A549 (cell line): ENCODE data around the gene GOLGA2. TPM values are rescaled to one million over a fixed set of nuclear protein-coding genes. Genes with fewer than 3 reads are reported as not detected.
A peak's percentile ranks its signal among the peaks of the same experiment; 100 is the strongest.
"Not testable (repeated sequence)": the region's sequence is repeated elsewhere in the genome, so short reads cannot be mapped to it uniquely, and the experiment has no call there.

Source experiments
- ATAC-seq, 2 experiments: fragments of 200-7000 bp in 1 of 2; fragments of >200 bp in 1 of 2; cut with Nextera tagmentation in 1 of 2; cut with Tn5 transposase in 1 of 2; 3 replicates each; pipeline versions ENCODE4 v1.8.0 to v1.9.1; 2018 to 2020; ENCODE audit warnings: mild to moderate bottlenecking in 1 of 2, moderate library complexity in 1 of 2
- CTCF ChIA-PET: fragments of 300-600 bp; sonication (Branson Sonifier 250); formaldehyde crosslinking; extraction: SDS; loops from one replicate; lab custom pipeline; 2021; ENCODE audit warnings: antibody characterized with exemption, inconsistent platforms; lab: Yijun Ruan, JAX
- POLR2A ChIA-PET: fragments of 350-600 bp; formaldehyde crosslinking; extraction: SDS; loops from one replicate; lab custom pipeline; 2021; ENCODE audit warnings: antibody characterized with exemption, inconsistent platforms; lab: Yijun Ruan, JAX
- DNase-seq, 2 experiments: peaks; one replicate each; pipeline versions ENCODE4 v3.0.0 to v3.0.0-alpha.2; 2011 to 2016; ENCODE audit warnings: low read depth in 1 of 2, low spot score in 1 of 2
- FAIRE-seq: peaks from 2 replicates; lab custom pipeline; 2011; peaks lifted over from hg19 to GRCh38; lab: Jason Lieb, UNC
- H3K27ac ChIP-seq, 2 experiments: fragments of >200 bp; sonication (Bioruptor Twin); formaldehyde crosslinking; 3 replicates each; pipeline ENCODE4 v1.5.1; 2016 to 2017
- H3K4me1 ChIP-seq: fragments of >200 bp; sonication (Bioruptor Twin); formaldehyde crosslinking; 3 replicates; pipeline ENCODE4 v1.6.1; 2016
- H3K4me2 ChIP-seq: fragments of >200 bp; sonication (Bioruptor Twin); formaldehyde crosslinking; 3 replicates; pipeline ENCODE4 v1.6.1; 2016
- H3K4me3 ChIP-seq: fragments of >200 bp; sonication (Bioruptor Twin); formaldehyde crosslinking; 3 replicates; pipeline ENCODE4 v1.5.1; 2016
- H3K9me3 ChIP-seq: fragments of >200 bp; sonication (Bioruptor Twin); formaldehyde crosslinking; 3 replicates; pipeline ENCODE4 v1.6.1; 2016
- CBX2 ChIP-seq: fragments of 200-600 bp; sonication (generic); IDR thresholded peaks from 2 replicates; pipeline ENCODE4 v1.6.1; 2016; ENCODE audit warnings: low read depth, mild to moderate bottlenecking, borderline replicate concordance
- CEBPB ChIP-seq, 2 experiments: fragments of >200 bp in 1 of 2; sonication (Bioruptor Twin) in 1 of 2; formaldehyde crosslinking in 1 of 2; IDR thresholded peaks; 2 replicates each; pipeline ENCODE4 v1.6.1; 2012 to 2016
- ESRRA ChIP-seq: fragments of 150-350 bp; IDR thresholded peaks from 2 replicates; pipeline ENCODE4 v1.6.1; 2014; ENCODE audit warnings: mild to moderate bottlenecking, low read length, borderline replicate concordance
- JUN ChIP-seq, 2 experiments: fragments of >200 bp; sonication (Bioruptor Twin); formaldehyde crosslinking; IDR thresholded peaks; 2 replicates in 1 of 2; 3 replicates in 1 of 2; pipeline ENCODE4 v1.6.1; 2016 to 2017
- KDM5A ChIP-seq: fragments of 200-600 bp; sonication (generic); IDR thresholded peaks from 2 replicates; pipeline ENCODE4 v1.6.1; 2016; ENCODE audit warnings: antibody characterized with exemption, mild to moderate bottlenecking
- MAZ ChIP-seq: fragments of 150-350 bp; IDR thresholded peaks from 2 replicates; pipeline ENCODE4 v1.6.1; 2014; ENCODE audit warnings: antibody characterized with exemption, low read depth, low read length, borderline replicate concordance
- PHF8 ChIP-seq: fragments of 200-600 bp; sonication (generic); IDR thresholded peaks from 2 replicates; pipeline ENCODE4 v1.6.1; 2016; ENCODE audit warnings: low read depth, mild to moderate bottlenecking, antibody characterized with exemption, moderate library complexity, borderline replicate concordance
- POLR2A ChIP-seq: IDR thresholded peaks from 2 replicates; pipeline ENCODE4 v1.6.1; 2012; ENCODE audit warnings: mild to moderate bottlenecking, low read length
- WGBS: methylation state at CpG from one replicate; pipeline ENCODE4 v1.1.6; 2017; ENCODE audit errors: missing lambda C conversion rate; 5-methylcytosine and 5-hydroxymethylcytosine counted together
- polyA plus RNA-seq, 4 experiments: library from polyadenylated mRNA; depleted of rRNA in 3 of 4; stranded (reverse); fragments of >200 nt; fragmentation: RNase III in 1 of 4; extraction: RNeasy Plus Mini Kit Qiagen cat#74134 plus additional on column Dnase treatment in 1 of 4; gene quantifications; 2 replicates in 3 of 4; 3 replicates in 1 of 4; pipeline ENCODE4 v1.2.3, GENCODE V29; 2011 to 2017
- TF ChIP-seq, protein P1 (sequence below): fragments of 450-650 bp; IDR thresholded peaks from 2 replicates; pipeline ENCODE4 v1.6.1; 2014; ENCODE audit warnings: antibody characterized with exemption
- TF ChIP-seq, protein P2 (sequence below): fragments of >200 bp; sonication (Bioruptor Twin); formaldehyde crosslinking; IDR thresholded peaks from 3 replicates; pipeline ENCODE4 v1.6.1; 2016
- TF ChIP-seq, protein P3 (sequence below): IDR thresholded peaks from 2 replicates; pipeline ENCODE4 v1.6.1; 2012

The GOLGA2 gene
- polyA plus RNA-seq, 2 of the 4 experiments (the other 2 are of a cell fraction): 55.3 to 60.1 TPM

DNA sequence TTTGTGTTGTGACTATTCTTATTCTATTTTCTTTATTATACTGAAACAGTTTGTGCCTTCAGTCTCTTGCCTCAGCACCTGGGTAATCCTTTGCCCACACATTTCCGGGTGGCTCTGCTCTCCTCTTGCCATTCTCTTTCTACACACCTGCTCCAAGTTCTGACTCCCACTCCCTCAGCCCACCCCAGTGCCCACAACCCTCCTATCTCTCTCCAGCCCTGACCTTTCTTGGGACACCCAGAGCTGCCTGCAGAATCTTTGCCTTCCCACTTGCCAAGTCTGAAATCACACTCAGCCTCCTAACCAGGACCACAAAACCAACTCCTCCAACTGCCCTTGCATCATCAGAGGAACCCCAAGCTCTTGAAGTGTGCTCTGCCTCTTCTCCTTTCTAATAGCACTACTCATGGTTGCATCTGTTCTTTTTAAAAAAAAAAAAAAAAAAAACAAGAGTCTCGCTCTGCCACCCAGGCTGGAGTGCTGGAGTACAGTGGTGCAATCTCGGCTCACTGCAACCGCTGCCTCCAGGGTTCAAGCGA lies 4.3 kb upstream of the GOLGA2 start:
- ChIA-PET POLR2A (no interaction called here), CTCF (interaction anchor here (0.6 to 1.4 kb wide), 4 partner anchors 15 to 776 kb away, joined by 3 to 6 read pairs (median 3); no protein-coding TSS in a partner anchor)
- 92% methylated on average over 5 of the region's 5 CpGs for WGBS
- no peak overlapping the region for H3K4me2 ChIP-seq
- no peaks in the 10 kb centered on the region for H3K9me3 ChIP-seq
- TF ChIP-seq ESRRA: no peak
- TF ChIP-seq KDM5A: no peak
- peaks cover 9% of the 10 kb centered on the region; the same call in 2 of the 3 replicates for H3K4me1 ChIP-seq
- no peak overlapping the region for H3K27ac ChIP-seq
- DNase-seq (no peak), FAIRE-seq (no peak), ATAC-seq (no peak)
- H3K4me3 ChIP-seq: no peak overlapping the region

DNA sequence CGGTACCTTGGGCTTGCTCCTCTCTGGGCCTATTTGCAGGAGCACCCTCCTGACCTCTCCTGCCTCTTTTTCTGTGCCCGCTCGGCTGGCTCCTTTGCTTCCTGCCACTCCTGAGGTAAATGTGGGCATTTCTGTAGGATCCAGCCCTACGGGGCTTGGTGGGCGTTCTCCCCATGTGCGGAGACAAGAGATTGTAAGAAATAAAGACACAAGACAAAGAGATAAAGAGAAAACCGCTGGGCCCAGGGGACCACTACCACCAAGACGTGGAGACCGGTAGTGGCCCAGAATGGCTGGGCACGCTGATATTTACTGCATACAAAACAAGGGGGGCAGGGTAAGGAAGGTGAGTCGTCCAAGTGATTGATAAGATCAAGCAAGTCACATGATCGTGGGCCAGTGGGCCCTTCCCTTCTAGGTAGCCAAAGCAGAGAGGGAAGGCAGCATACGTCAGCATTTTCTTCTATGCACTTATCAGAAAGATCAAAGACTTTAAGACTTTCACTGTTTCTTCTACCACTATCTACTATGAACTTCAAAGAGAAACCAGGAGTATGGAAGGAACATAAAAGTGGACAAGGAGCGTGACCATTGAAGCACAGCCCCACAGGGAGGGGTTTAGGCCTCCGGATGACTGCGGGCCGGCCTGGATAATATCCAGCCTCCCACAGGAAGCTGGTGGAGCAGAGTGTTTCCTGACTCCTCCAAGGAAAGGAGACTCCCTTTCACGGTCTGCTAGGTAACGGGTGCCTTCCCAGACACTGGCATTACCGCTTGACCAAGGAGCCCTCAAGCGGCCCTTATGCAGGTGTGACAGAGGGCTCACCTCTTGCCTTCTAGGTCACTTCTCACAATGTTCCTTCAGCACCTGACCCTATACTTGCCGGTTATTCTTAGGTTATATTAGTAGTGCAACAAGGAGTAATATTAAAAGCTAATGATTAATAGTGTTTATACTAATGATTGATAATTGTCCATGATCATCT lies 3.6 kb upstream of the GOLGA2 start:
- H3K4me2 ChIP-seq, DNase-seq, ATAC-seq, H3K9me3 ChIP-seq, POLR2A ChIA-PET, H3K4me3 ChIP-seq, FAIRE-seq, H3K27ac ChIP-seq: not testable (repeated sequence)
- peaks cover 12% of the 10 kb centered on the region; the same call in 2 of the 3 replicates for H3K4me1 ChIP-seq
- WGBS: 88% methylated on average over 22 of the region's 22 CpGs
- CTCF ChIA-PET: interaction anchor here (1.0 to 1.5 kb wide), 3 partner anchors 16 to 24 kb away, joined by 3 to 10 read pairs (median 6); no protein-coding TSS in a partner anchor

DNA sequence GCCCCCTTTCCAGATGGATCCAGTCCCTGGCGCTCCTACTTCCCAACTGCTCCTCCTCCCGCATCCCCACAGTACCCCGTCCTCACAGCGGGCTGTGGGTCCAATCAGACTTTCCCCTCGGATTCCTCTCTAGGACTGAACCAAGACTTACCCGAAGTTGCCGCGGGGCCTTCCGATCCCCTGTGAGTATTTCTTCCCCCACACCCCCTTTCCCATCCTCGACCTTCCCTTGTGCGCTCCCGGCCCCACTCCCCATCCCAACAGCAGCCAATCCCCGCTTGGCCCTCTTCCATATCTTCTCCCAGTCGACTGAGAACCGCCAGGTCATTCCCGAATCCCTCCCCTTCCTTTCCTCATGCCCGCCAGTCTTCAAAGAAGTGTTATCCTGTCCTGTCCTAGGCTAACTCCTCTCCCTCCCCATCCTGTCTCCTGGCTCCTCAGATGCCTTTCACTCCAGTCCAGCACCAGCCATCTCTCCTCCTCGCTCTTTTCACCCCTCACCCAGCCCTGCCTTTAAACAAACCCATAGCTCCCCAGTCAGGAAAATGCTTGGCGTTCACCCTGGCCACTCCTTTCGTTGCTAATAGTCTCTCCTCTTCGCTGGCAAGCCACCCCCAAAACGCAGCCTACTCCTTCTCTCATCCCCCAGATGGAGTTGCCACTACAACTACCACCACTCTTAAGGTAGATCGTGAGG lies 915 bp upstream of the GOLGA2 start:
- ChIA-PET CTCF (interaction anchor here (0.9 to 2.0 kb wide), 6 partner anchors 15 to 85 kb away, joined by 3 to 10 read pairs (median 4); partner anchors contain the start of gene SLC27A4), POLR2A (interaction anchor here (0.8 to 1.2 kb wide), 8 partner anchors 10 to 117 kb away, joined by 3 to 19 read pairs (median 6); partner anchors contain the start of genes BBLN and URM1)
- peaks cover 12% of the 10 kb centered on the region; the same call in 2 of the 3 replicates for H3K4me1 ChIP-seq
- H3K9me3 ChIP-seq: no peaks in the 10 kb centered on the region
- peak overlapping the region; percentile 76 for H3K4me3 ChIP-seq
- TF ChIP-seq, protein P1, sequence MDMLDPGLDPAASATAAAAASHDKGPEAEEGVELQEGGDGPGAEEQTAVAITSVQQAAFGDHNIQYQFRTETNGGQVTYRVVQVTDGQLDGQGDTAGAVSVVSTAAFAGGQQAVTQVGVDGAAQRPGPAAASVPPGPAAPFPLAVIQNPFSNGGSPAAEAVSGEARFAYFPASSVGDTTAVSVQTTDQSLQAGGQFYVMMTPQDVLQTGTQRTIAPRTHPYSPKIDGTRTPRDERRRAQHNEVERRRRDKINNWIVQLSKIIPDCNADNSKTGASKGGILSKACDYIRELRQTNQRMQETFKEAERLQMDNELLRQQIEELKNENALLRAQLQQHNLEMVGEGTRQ: no peak
- TF ChIP-seq PHF8 (no peak), CBX2 (no peak), CEBPB (IDR thresholded peaks at IDR 0.05) (no peak)
- DNase-seq: peak in 1 of 2 experiments; percentile 51
- H3K27ac ChIP-seq: peak overlapping the region; percentile 87 to 93
- FAIRE-seq: no peak
- H3K4me2 ChIP-seq: peak overlapping the region; percentile 95
- WGBS: 21% methylated on average over 23 of the region's 23 CpGs
- peak; percentile 58 to 64 for ATAC-seq

DNA sequence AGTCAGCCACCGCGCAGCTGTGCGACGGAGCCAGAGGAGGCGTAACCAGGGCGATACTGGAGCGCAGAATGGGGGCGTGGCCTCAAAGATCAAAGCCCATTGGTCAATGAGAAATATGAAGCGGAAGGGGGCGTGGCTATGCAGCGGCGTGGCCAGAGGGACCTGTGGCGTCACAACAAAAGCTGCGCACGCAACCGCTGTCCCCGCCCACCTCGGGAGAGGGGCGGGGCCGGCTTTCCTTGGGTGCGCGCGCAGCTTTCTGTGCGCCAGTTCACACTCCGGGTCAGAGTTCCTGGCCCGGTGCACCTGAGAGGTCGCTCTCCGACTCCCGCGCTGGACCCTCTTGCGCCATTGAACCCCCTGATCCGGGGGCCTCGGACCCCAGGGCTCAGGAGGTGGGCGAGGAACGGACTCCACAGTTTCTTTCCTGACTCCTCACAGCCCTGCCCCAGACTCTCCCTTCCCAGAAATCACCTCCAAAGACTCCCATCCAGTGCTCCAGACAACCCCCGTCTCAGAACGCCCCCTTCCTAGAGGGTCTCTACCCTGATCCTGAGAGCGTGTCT lies 284 bp upstream of the GOLGA2 start, which contains the start of gene SWI5:
SWI5 (plus strand) TSS at position 269 of the 566 bp plus-strand sequence.
- CTCF ChIA-PET: interaction anchor here (0.7 to 1.2 kb wide), 6 partner anchors 16 to 86 kb away, joined by 3 to 7 read pairs (median 4); partner anchors contain the start of gene SLC27A4
- no peak for FAIRE-seq
- H3K9me3 ChIP-seq: no peaks in the 10 kb centered on the region
- peaks cover 12% of the 10 kb centered on the region; the same call in 2 of the 3 replicates for H3K4me1 ChIP-seq
- H3K27ac ChIP-seq: peak within 1 kb of the TSS; percentile 94
- TF ChIP-seq, protein P2, sequence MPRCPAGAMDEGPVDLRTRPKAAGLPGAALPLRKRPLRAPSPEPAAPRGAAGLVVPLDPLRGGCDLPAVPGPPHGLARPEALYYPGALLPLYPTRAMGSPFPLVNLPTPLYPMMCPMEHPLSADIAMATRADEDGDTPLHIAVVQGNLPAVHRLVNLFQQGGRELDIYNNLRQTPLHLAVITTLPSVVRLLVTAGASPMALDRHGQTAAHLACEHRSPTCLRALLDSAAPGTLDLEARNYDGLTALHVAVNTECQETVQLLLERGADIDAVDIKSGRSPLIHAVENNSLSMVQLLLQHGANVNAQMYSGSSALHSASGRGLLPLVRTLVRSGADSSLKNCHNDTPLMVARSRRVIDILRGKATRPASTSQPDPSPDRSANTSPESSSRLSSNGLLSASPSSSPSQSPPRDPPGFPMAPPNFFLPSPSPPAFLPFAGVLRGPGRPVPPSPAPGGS: peak; percentile 86
- TF ChIP-seq POLR2A (peak; percentile 96), MAZ (no peak), KDM5A (no peak), JUN (IDR thresholded peaks at IDR 0.05) (peak; percentile 66 to 75; a peak in 4 of 5 replicates), PHF8 (peak; percentile 57; the same call in 1 of the 2 replicates)
- TF ChIP-seq, protein P3, sequence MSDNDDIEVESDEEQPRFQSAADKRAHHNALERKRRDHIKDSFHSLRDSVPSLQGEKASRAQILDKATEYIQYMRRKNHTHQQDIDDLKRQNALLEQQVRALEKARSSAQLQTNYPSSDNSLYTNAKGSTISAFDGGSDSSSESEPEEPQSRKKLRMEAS: peak; percentile 47; the same call in 1 of the 2 replicates
- TF ChIP-seq, protein P1: peak; percentile 74
- TF ChIP-seq, all 56 proteins: peak for 6
- Histone ChIP-seq H3K4me2 (peak within 1 kb of the TSS; percentile 95), H3K4me3 (peak within 1 kb of the TSS; percentile 95)
- ATAC-seq (peak; percentile 75 to 97), DNase-seq (peak; percentile 97 to 99)
- POLR2A ChIA-PET: interaction anchor here (0.5 to 1.2 kb wide), 16 partner anchors 11 to 675 kb away, joined by 3 to 19 read pairs (median 4); partner anchors contain the start of genes BBLN and URM1
- under 1% methylated on average over 20 of the region's 38 CpGs for WGBS
